Measurements from ENCODE around the gene P2RX1. TPM values are rescaled to one million over a fixed set of nuclear protein-coding genes. Genes with fewer than 3 reads are reported as not detected.

The P2RX1 gene
- total RNA-seq, 1 experiment from 2014 or later = not detected

DNA sequence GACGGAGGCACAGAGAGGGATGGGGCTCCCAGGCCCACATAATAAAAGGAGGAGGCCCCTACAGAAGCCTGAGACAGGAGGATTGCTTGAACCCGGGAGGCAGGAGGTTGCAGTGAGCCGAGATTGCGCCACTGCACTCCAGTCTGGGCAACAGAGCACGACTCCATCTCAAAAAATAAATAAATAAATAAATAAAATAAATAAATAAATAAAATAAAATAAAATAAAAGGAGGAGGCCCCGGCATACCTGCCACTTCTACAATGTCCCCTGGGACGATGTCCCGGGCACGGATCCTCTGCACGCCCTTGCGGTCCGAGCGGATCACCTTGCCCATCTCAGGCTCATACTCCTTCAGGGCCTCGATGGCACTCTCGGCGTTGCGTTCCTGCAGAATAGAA lies 34.7 kb upstream of the P2RX1 start:
- Histone ChIP-seq H3K9me3 (ENCODE audit: control insufficient read depth, low read depth, low read length) (no peaks in the 10 kb centered on the region), H3K18ac (ENCODE audit: insufficient read length, low read depth, low read length) (no peak overlapping the region), H2BK120ac (ENCODE audit: low read depth, low read length, poor library complexity, severe bottlenecking) (no peak overlapping the region), H3K27ac (ENCODE audit: insufficient read length, low read depth, low read length) (no peak overlapping the region), H2BK15ac (ENCODE audit: low read depth, low read length) (no peak overlapping the region), H4K20me1 (ENCODE audit: control insufficient read depth, insufficient read depth, insufficient read length) (no peaks in the 10 kb centered on the region), H3K23me2 (ENCODE audit: insufficient read length, low read depth, low read length, poor library complexity, severe bottlenecking) (no peaks in the 10 kb centered on the region), H3K4me2 (ENCODE audit: insufficient read depth, insufficient read length, low read length) (no peak overlapping the region), H3K27me3 (ENCODE audit: insufficient read depth, low read length) (no peaks in the 10 kb centered on the region), H3K4me1 (ENCODE audit: insufficient read depth, low read length) (no peaks in the 10 kb centered on the region), H2BK12ac (ENCODE audit: insufficient read length, low read depth, low read length) (no peak overlapping the region), H3K4ac (ENCODE audit: low read depth, low read length) (no peak overlapping the region), H3K23ac (ENCODE audit: insufficient read length, low read depth, low read length) (no peak overlapping the region), H4K8ac (replicated peaks; ENCODE audit: insufficient read length, low read depth, low read length) (no peak overlapping the region), H4K5ac (ENCODE audit: insufficient read length, low read depth, low read length) (no peak overlapping the region), H2AK5ac (ENCODE audit: insufficient read length, low read length) (no peak overlapping the region), H3T11ph (ENCODE audit: low read length) (no peak overlapping the region), H3K79me1 (ENCODE audit: insufficient read depth, low read depth, low read length, poor library complexity, severe bottlenecking) (no peaks in the 10 kb centered on the region), H4K91ac (ENCODE audit: insufficient read length, low read depth, low read length) (no peak overlapping the region), H3K14ac (ENCODE audit: insufficient read depth, low read length) (no peak overlapping the region), H3K79me2 (ENCODE audit: insufficient read depth, low read length) (no peaks in the 10 kb centered on the region), H2AFZ (ENCODE audit: low read length) (no peak overlapping the region), H2BK20ac (ENCODE audit: low read depth, low read length, poor library complexity, severe bottlenecking) (no peak overlapping the region), H3K9ac (ENCODE audit: extremely low read depth, insufficient read length, low read length) (no peak overlapping the region), H3K56ac (ENCODE audit: insufficient read length, low read depth, low read length) (no peak overlapping the region), H2BK5ac (ENCODE audit: insufficient read length, low read length) (no peak overlapping the region)
- WGBS (ENCODE audit: extremely low coverage, insufficient read length, low lambda C conversion rate) = no CpG with 5 or more reads among the region's 17 CpGs
- Mint-ChIP-seq H3K36me3 (ENCODE audit: insufficient read depth in 1 of 3, low read depth in 3 of 3) (no peaks in the 10 kb centered on the region), H3K27ac (no peak overlapping the region), H3K9me3 (no peaks in the 10 kb centered on the region), H3K27me3 (ENCODE audit: low read depth) (no peaks in the 10 kb centered on the region; the same call in 1 of the 2 replicates), H3K4me1 (peaks cover 1 to 12% of the 10 kb centered on the region in 2 experiments; a peak in 3 of 4 replicates), H3K4me3 (no peak overlapping the region)
- no peak for TF ChIP-seq CTCF (conservative IDR thresholded peaks at IDR 0.05)
- DNase-seq = no peak
